Mucosa of descending colon (tissue), 3 donors: ENCODE data around the gene TAS2R38. TPM values are rescaled to one million over a fixed set of nuclear protein-coding genes. Genes with fewer than 3 reads are reported as not detected.
A peak's percentile ranks its signal among the peaks of the same experiment; 100 is the strongest.

Experiments
- ATAC-seq: fragments of 200-7000 bp; cut with Tn5 transposase; one replicate; pipeline ENCODE4 v1.9.1; 2020; ENCODE audit warnings: mild to moderate bottlenecking, moderate library complexity
- DNase-seq, 3 donors: peaks; one replicate each; pipeline ENCODE4 v3.0.0-alpha.2; 2020
- H3K36me3 ChIP-seq: fragments of 200-600 bp; one replicate; pipeline ENCODE4 v1.8.0; 2021; ENCODE audit warnings: low read depth, mild to moderate bottlenecking
- H3K4me1 ChIP-seq: fragments of 200-600 bp; one replicate; pipeline ENCODE4 v1.8.0; 2021; ENCODE audit warnings: low read depth, mild to moderate bottlenecking
- H3K4me3 ChIP-seq: fragments of 200-600 bp; one replicate; pipeline ENCODE4 v1.8.0; 2021; ENCODE audit warnings: mild to moderate bottlenecking
- H3K9me3 ChIP-seq: fragments of 200-600 bp; one replicate; pipeline ENCODE4 v1.8.0; 2021; ENCODE audit warnings: mild to moderate bottlenecking
- CTCF ChIP-seq: fragments of 200-600 bp; IDR thresholded peaks from one replicate; pipeline ENCODE4 v1.8.0; 2022; ENCODE audit warnings: antibody characterized with exemption, mild to moderate bottlenecking
- intact Hi-C, 2 donors: fragments of 100-400 bp; cut with DNase I in 1 of 2; cut with micrococcal nuclease in 1 of 2; formaldehyde crosslinking; loops; one replicate each; pipeline versions ENCODE4 v1.11.0 to v1.11.1; 2022; cut with DNase I, micrococcal nuclease
- total RNA-seq, 3 donors: library from RNA; stranded (reverse); fragmentation: NEBNext Ultra II Directional in 2 of 3; extraction: Animal tissue kit (Norgen Biotek cat#: 25700) in 2 of 3; gene quantifications; one replicate each; pipeline versions ENCODE4 v1.2.1 to v1.2.4, GENCODE V29; 2021 to 2023
- donor health status: DM: no; HTN: no; CAD: no; lungs with moderate emphysema.
- donor health status: DM: no; HTN: no; CAD: no.
- donor health status: DM: no; HTN: yes; CAD: no.

TAS2R38 gene
- total RNA-seq, 3 donors from 2014 or later = 0.35 TPM; not detected in 2

- ATAC-seq (peak; percentile 56), DNase-seq (no peak)
- Histone ChIP-seq H3K36me3 (no peaks in the 10 kb centered on the region), H3K4me1 (no peaks in the 10 kb centered on the region), H3K9me3 (no peaks in the 10 kb centered on the region), H3K4me3 (no peak overlapping the region)
- no peak for TF ChIP-seq CTCF
- intact Hi-C loops = no loop called here
These were observed 35.6 kb upstream of the TAS2R38 start for GRCh38 chr7:142009187-142009586.

- no peak for TF ChIP-seq CTCF
- no peaks in the 10 kb centered on the region for H3K4me1 ChIP-seq
- H3K36me3 ChIP-seq = no peaks in the 10 kb centered on the region
- no peaks in the 10 kb centered on the region for H3K9me3 ChIP-seq
- no peak for DNase-seq
- H3K4me3 ChIP-seq = no peak overlapping the region
- no peak for ATAC-seq
- intact Hi-C loops = no loop called here
These were observed 33.0 kb upstream of the TAS2R38 start for GRCh38 chr7:142006577-142006976.

GRCh38 chr7:142002179-142002578 is 28.6 kb upstream of the TAS2R38 start:
- H3K4me3 ChIP-seq = no peak overlapping the region
- intact Hi-C loops = no loop called here
- H3K9me3 ChIP-seq = no peaks in the 10 kb centered on the region
- DNase-seq = no peak
- no peak for TF ChIP-seq CTCF
- ATAC-seq = no peak
- H3K36me3 ChIP-seq = no peaks in the 10 kb centered on the region
- no peaks in the 10 kb centered on the region for H3K4me1 ChIP-seq

GRCh38 chr7:142001163-142001874 is 27.7 kb upstream of the TAS2R38 start:
- Histone ChIP-seq H3K36me3 (no peaks in the 10 kb centered on the region), H3K4me1 (no peaks in the 10 kb centered on the region), H3K9me3 (no peaks in the 10 kb centered on the region), H3K4me3 (no peak overlapping the region)
- intact Hi-C loops = no loop called here
- ATAC-seq (peak; percentile 98), DNase-seq (peak in 1 of 3 donors; percentile 19)
- no peak for TF ChIP-seq CTCF

GRCh38 chr7:142000244-142000643 is 26.7 kb upstream of the TAS2R38 start:
- Histone ChIP-seq H3K4me1 (no peaks in the 10 kb centered on the region), H3K36me3 (no peaks in the 10 kb centered on the region), H3K9me3 (no peaks in the 10 kb centered on the region), H3K4me3 (no peak overlapping the region)
- peak; percentile 35 for ATAC-seq
- intact Hi-C loops = no loop called here
- TF ChIP-seq CTCF = no peak
- no peak for DNase-seq
